Astrocyte (in vitro differentiated cells and primary cell): ENCODE results near the gene LY9.

Experiments
- CTCF ChIP-seq: IDR thresholded peaks from 2 replicates; pipeline ENCODE4 v1.5.1; 2011; ENCODE audit warnings: low read depth, mild to moderate bottlenecking, inconsistent platforms, low read length, moderate library complexity; ENCODE audit not compliant: insufficient read depth
- EZH2 ChIP-seq: IDR thresholded peaks from 2 replicates; pipeline ENCODE4 v1.6.1; 2012; ENCODE audit warnings: mild to moderate bottlenecking, low read length, inconsistent platforms; ENCODE audit not compliant: insufficient read depth

GRCh38 chr1:160811147-160811546 is 15.2 kb downstream of the LY9 start:
- TF ChIP-seq EZH2 (no peak), CTCF (no peak)
